Frontal cortex (tissue), 4 donors: ENCODE measurements around the gene BTBD19. TPM values are rescaled to one million over a fixed set of nuclear protein-coding genes. Genes with fewer than 3 reads are reported as not detected.

ENCODE experiments used
- DNase-seq, 2 donors: peaks; one replicate each; pipeline ENCODE4 v3.0.0; 2012; ENCODE audit warnings: low spot score in 2 of 2
- FAIRE-seq: peaks from 2 replicates; lab custom pipeline; 2012; peaks lifted over from hg19 to GRCh38; lab: Jason Lieb, UNC
- small RNA-seq: library from RNA; depleted of rRNA; stranded (forward); fragments of <200 nt; gene quantifications from one replicate; pipeline ENCODE3, GENCODE V24; 2014
- total RNA-seq: library from RNA; depleted of rRNA; stranded (reverse); fragments of >200 nt; gene quantifications from one replicate; pipeline ENCODE4 v1.2.3, GENCODE V29; 2014
- donor health status: control.
- donor health status: control.
- donor health status: control.

The BTBD19 gene
- total RNA-seq, 1 donor from 2014 or later, result under 0.01 TPM

DNA sequence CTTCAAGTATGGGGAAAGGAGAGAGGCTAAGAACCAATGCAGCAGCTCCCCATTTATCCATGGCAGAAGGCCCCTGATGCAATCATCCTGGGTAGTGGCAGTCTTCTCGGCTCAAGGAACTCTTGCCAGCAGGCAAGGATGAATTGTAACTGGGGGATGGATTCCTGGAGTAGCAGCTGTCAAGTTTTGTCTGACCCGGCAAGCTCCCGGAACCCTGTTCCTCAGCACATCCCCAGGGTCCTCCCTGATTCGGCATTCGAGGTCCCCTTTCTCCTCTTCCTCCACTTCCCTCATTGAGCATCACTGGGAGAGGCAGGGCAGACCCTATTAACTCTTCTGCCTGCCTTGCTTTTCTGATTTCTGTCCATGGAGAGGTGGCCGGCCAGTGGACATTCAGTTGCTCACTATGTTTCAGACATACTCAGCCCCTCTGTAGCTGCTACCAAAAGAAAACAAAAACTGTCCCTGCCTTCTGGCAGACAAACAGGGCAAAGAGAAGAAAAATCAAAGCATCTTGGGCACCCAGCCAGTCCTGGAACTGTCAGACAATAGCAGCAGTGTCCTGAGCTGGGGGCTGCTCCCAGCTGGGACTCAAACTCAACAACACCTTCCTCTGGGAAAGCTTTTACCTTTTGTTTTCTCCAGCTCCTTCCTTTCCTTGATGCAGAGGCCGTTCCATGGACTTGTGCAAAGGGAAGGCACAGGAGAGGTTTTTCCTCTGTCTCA, 40.3 kb downstream of the BTBD19 start:
- DNase-seq (no peak), FAIRE-seq (no peak)

DNA sequence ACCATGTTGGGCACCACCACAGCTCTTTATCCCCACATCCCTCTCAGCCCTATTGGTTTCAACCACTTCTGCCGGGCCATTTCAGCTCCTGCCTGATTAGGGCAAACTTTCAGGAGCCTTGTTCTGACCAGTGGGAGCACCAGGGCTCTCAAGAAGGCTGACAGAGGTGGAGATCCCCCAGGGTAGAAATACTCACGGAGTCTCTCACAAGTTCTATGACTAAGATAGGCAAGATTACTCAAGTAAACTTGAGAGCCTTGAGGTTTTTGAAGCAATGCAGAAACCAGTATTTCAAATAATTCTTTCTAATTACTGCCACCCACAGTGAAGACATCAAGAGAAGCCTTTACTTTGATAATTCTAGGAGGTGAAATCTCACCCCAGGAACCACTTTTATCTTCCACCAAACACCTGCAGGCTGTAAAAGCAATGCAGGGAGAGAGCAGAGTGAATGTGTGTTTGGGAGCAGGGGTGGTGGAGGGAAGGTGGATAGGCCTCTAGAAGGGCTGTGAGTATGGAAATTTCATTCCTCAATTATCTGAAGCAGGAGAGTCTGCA, 41.3 kb downstream of the BTBD19 start:
- DNase-seq, result no peak
- no peak for FAIRE-seq

DNA sequence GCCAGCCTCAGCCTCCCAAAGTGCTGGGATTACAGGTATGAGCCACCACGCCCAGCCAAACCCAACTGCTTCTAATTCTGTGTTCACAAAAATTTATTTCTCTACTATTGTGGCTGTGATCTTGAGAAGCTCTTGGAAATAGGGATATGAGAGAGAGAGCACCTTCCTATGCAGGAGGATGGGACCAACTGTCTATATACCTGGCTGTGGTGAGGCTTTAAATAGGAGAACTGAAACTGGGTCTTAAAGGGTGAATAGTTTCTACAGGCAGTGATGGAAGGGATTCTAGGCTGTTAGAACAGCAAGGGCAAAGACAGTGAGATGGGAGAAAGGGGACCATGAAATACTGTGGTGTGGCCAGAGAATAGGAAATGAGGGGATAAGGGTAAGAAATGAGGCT, 43.0 kb downstream of the BTBD19 start:
- FAIRE-seq, result no peak
- no peak for DNase-seq

DNA sequence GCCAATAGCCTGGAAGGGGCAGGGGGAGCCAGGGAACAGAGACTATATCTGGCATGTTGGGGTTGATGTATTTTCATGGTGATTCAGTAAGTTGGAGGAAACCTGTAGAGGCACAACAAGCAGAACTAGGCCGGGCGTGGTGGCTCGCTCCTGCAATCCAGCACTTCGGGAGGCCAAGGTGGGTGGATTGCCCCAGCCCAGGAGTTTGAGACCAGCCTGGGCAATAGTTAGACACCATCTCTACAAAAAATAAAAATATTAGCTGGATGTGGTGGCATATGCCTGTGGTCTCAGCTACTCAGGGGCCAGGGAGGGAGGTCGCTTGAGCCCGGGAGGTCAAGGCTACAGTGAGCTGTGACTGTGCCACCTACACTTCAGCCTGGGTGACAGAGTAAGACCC, 44.9 kb downstream of the BTBD19 start:
- FAIRE-seq (no peak), DNase-seq (no peak)

DNA sequence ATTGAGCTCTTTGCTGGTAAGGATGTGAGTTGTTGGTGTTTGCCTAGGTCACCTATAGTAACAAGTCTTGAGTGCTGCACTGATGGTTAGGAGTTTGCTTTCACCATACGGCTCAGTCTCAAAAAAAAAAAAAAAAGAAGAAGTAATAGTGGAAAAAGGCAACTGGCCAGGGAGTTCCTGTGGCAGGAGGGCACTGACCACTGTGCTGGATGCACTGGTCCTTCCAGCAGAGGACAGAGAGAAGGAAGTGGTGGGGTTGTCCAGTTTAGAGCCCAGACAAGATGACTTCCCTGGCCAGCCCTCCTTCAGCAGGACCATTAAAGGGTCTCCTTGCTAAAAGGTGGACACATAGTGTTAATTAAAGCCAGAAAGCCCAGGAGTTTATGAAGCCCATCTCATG, 46.6 kb downstream of the BTBD19 start:
- FAIRE-seq, result no peak
- DNase-seq, result no peak

DNA sequence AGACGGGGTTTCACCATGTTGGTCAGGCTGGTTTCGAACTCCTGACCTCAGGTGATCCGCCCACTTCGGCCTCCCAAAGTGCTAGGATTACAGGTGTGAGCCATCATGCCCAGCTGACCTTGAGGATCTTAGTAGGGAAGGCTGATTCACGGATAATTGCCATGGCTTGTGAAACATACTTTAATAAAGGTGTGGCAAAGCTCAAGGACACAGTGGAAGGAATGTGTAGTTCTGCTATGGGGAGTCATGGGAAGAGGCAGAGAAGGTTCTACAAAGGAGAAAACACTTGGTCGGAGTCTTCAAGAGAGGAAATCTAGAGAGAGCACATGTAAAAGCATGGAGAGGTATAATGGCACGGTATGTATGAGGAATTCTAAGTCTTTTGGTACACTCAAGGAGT, 47.4 kb downstream of the BTBD19 start:
- DNase-seq (no peak), FAIRE-seq (no peak)

DNA sequence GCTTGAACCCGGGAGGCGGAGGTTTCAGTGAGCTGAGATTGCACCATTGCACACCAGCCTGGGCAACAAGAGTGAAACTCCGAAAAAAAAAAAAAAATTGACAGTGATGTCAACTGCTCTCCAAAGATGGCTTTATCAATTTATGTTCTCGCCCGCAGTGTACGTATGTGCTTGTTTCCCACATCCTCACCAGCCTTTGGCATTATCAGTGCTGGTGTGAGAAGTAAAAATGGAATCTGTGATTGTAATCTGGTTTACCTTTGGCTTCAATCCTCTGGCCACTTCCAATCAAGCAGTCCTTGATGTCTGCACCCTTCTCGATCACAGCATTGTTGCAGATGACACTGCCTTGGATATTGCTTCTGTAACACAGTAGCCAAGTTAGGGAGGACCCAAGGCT, 49.1 kb downstream of the BTBD19 start:
- DNase-seq (no peak), FAIRE-seq (no peak)

DNA sequence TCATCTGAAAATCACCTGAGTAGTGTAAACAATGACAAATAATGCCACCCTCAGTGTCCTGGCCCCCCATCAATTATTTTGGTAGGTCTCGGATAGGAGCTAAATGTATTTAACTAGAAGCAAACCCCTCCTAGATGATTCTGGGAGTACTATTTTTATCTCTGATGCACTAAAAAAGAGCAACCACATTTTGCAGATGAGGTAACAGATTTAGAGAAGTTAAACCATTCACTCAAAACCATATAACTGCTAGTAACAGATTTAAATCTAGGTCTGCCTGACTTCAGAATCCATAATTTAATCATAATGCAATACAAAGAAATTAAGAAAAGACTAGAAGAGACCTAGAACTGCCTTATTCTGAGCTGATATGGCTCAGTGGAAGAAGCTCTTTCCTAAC, 52.0 kb downstream of the BTBD19 start:
- DNase-seq, result no peak
- no peak for FAIRE-seq

DNA sequence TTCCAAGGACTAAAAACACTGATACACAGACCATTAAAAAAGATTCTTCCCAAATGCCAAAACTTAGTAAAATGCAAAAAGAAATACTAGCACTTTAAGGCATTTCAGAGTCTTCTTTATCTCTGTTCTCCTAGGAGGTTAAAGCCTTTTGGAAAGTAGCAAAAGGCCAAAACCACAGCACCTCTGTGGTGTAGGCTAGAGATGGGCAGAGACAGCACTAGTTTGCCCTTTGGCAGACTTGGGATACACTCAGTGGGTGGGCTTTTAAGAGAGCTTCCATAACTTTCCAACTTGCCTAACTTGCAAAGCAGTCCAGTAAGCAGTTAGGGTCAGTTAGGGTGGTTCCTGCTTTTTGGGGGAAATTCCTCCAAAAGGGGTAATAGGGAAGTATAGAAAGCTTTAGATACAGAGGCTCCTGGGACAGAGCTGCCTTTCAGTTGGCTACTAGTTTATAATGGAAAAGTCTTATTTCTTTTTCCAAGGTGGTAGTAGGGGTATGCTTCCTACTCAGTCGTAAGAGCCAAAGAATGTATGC, 52.6 kb downstream of the BTBD19 start:
- DNase-seq (no peak), FAIRE-seq (no peak)

DNA sequence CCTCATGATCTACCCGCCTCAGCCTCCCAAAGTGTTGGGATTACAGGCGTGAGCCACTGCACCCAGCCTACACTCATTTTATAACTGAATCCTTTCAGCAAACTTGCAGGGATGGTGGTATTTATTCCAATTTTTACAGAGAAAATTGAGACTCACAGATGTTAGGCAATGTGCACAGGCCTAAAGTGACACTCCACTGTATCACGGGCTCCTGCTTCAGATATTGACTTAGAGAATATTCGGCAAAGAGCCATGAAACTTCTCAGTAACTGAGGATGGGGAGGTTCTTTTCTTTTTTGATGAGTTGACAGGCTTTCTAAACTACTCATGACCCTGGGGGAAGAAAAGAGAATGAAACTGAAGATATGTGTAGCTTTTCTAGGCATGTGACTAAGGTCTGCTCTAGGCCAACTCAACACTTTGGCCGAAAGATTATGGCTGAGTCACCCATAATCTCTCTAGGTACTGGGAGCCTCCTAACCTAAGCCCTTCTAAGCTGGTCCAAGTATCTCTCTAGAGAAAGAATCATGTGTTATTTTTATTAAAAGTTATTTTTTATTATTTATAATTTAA, 54.6 kb downstream of the BTBD19 start:
- no peak for DNase-seq
- no peak for FAIRE-seq

Small RNAs within 50 kb of the gene (small RNA-seq; reads per million reads assigned to genes)
- gene AL136380.1, result not detected
- 83.0 reads per million, percentile 98 among the genes with 10 or more reads in this experiment for gene SNORD38A
- not detected for gene SNORD38B
- 2,599 reads per million, percentile 100 among the genes with 10 or more reads in this experiment for gene SNORD46
- gene SNORD55, result not detected

Other genes with a start within 250 kb of the BTBD19 start
- gene TMEM53, start 134.0 kb upstream of the BTBD19 start, total RNA-seq, result 4.9 TPM
- gene ARMH1, start 133.8 kb upstream of the BTBD19 start, total RNA-seq, result 4.5 TPM
- not detected for gene RNU5D-1, start 77.4 kb upstream of the BTBD19 start, total RNA-seq
- 2.9 TPM for gene KIF2C, start 68.7 kb upstream of the BTBD19 start, total RNA-seq
- gene RPS8, start 33.0 kb upstream of the BTBD19 start, total RNA-seq, result 1,632 TPM
- gene BEST4, start 20.4 kb upstream of the BTBD19 start, total RNA-seq, result 0.41 TPM
- gene PLK3, start 8.1 kb upstream of the BTBD19 start, total RNA-seq, result 10.2 TPM
- gene DYNLT4, start 1.2 kb upstream of the BTBD19 start, total RNA-seq, result not detected
- 0.82 TPM for gene PTCH2, start 34.7 kb downstream of the BTBD19 start, total RNA-seq
- 27.7 TPM for gene EIF2B3, start 178.1 kb downstream of the BTBD19 start, total RNA-seq
- gene HECTD3, start 202.8 kb downstream of the BTBD19 start, total RNA-seq, result 14.3 TPM
- gene UROD, start 203.7 kb downstream of the BTBD19 start, total RNA-seq, result 66.0 TPM